MCF 10A (cell line): ENCODE measurements around the gene STIL. TPM values are rescaled to one million over a fixed set of nuclear protein-coding genes. Genes with fewer than 3 reads are reported as not detected.
A peak's percentile ranks its signal among the peaks of the same experiment; 100 is the strongest.
"Not testable (repeated sequence)": the region's sequence is repeated elsewhere in the genome, so short reads cannot be mapped to it uniquely, and the experiment has no call there.

Source experiments
- BruUV-seq: library from RNA; stranded (reverse); fragments of 400-500 nt; replicated peaks from 2 replicates; lab custom pipeline; 2021; lab: Mats Ljungman, UMichigan
- CTCF ChIA-PET: fragments of 300-600 bp; sonication (Branson Sonifier 250); formaldehyde crosslinking; extraction: SDS; loops from one replicate; lab custom pipeline; 2021; ENCODE audit warnings: antibody characterized with exemption, inconsistent platforms; lab: Yijun Ruan, JAX
- POLR2A ChIA-PET: fragments of 300-600, 350-650 bp; sonication (Branson Sonifier 250); formaldehyde crosslinking; extraction: SDS; loops from one replicate; lab custom pipeline; 2020; ENCODE audit warnings: antibody characterized with exemption, inconsistent platforms; lab: Yijun Ruan, JAX
- DNase-seq: peaks from one replicate; pipeline ENCODE4 v3.0.0-alpha.2; 2018; ENCODE audit not compliant: unreplicated experiment
- H3K27ac Mint-ChIP-seq: one replicate; pipeline ENCODE4 v1.8.0; 2022; ENCODE audit warnings: mild to moderate bottlenecking, low read depth, mixed read lengths; ENCODE audit not compliant: unreplicated experiment
- H3K27me3 Mint-ChIP-seq: one replicate; pipeline ENCODE4 v1.8.0; 2022; ENCODE audit warnings: mixed read lengths; ENCODE audit not compliant: insufficient read depth, unreplicated experiment
- H3K36me3 Mint-ChIP-seq: one replicate; pipeline ENCODE4 v1.8.0; 2022; ENCODE audit warnings: mild to moderate bottlenecking, moderate library complexity, mixed read lengths; ENCODE audit not compliant: insufficient read depth, unreplicated experiment
- H3K4me1 Mint-ChIP-seq: one replicate; pipeline ENCODE4 v1.8.0; 2022; ENCODE audit warnings: mixed read lengths; ENCODE audit not compliant: insufficient read depth, unreplicated experiment
- H3K4me3 Mint-ChIP-seq: one replicate; pipeline ENCODE4 v1.8.0; 2022; ENCODE audit warnings: mild to moderate bottlenecking, moderate library complexity, mixed read lengths; ENCODE audit not compliant: unreplicated experiment
- H3K9me3 Mint-ChIP-seq: one replicate; pipeline ENCODE4 v1.8.0; 2022; ENCODE audit warnings: mixed read lengths; ENCODE audit not compliant: unreplicated experiment
- intact Hi-C: fragments of 100-400 bp; cut with micrococcal nuclease; formaldehyde crosslinking; loops from 2 replicates; pipeline ENCODE4 v1.14.1; 2022
- total RNA-seq: library from RNA; stranded (reverse); gene quantifications from 2 replicates; pipeline ENCODE4 v1.2.3, GENCODE V29; 2022
- TF ChIP-seq, protein P1 (sequence below): fragments of 200-600 bp; IDR thresholded peaks from one replicate; pipeline ENCODE4 v1.8.0; 2022; ENCODE audit warnings: antibody characterized with exemption, mild to moderate bottlenecking; ENCODE audit not compliant: unreplicated experiment

STIL gene
- total RNA-seq, 1 experiment from 2014 or later, result 12.6 TPM

DNA sequence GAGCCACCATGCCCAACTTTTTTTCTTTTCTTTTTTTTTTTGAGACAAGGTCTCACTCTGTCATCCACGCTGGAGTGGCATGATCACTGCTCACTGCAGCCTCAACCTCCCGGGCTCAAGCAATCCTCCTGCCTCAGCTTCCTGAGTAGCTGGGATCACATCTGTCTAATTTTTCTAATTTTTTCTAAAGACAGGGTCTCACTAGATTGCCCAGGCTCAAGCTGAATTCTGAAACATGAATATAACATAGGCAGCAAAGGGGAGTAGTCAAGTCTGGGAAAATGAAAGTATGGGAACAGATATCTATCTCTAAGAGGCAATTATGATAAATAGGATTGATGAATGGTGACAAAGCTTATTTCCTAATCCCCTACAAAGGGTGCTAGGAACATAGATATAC, 12.3 kb upstream of the STIL start:
- no peaks in the 10 kb centered on the region for H3K4me1 Mint-ChIP-seq
- no peaks in the 10 kb centered on the region for H3K36me3 Mint-ChIP-seq
- no peak for DNase-seq
- ChIA-PET CTCF (interaction anchor here (0.5 to 1.2 kb wide), 7 partner anchors 13 to 1082 kb away, joined by 3 to 4 read pairs (median 3); no protein-coding TSS in a partner anchor), POLR2A (interaction anchor here (0.6 to 4.0 kb wide), 4 partner anchors 8 to 1361 kb away, joined by 4 to 33 read pairs (median 18); partner anchors contain the start of genes CMPK1 and STIL)
- no peaks in the 10 kb centered on the region for H3K27me3 Mint-ChIP-seq
- no peak overlapping the region for H3K4me3 Mint-ChIP-seq
- no peak overlapping the region for H3K27ac Mint-ChIP-seq
- no peaks in the 10 kb centered on the region for H3K9me3 Mint-ChIP-seq
- intact Hi-C loops, result no loop called here
- BruUV-seq, result no TSS peak
- TF ChIP-seq, protein P1, sequence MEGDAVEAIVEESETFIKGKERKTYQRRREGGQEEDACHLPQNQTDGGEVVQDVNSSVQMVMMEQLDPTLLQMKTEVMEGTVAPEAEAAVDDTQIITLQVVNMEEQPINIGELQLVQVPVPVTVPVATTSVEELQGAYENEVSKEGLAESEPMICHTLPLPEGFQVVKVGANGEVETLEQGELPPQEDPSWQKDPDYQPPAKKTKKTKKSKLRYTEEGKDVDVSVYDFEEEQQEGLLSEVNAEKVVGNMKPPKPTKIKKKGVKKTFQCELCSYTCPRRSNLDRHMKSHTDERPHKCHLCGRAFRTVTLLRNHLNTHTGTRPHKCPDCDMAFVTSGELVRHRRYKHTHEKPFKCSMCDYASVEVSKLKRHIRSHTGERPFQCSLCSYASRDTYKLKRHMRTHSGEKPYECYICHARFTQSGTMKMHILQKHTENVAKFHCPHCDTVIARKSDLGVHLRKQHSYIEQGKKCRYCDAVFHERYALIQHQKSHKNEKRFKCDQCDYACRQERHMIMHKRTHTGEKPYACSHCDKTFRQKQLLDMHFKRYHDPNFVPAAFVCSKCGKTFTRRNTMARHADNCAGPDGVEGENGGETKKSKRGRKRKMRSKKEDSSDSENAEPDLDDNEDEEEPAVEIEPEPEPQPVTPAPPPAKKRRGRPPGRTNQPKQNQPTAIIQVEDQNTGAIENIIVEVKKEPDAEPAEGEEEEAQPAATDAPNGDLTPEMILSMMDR, result no peak

- intact Hi-C loops, result no loop called here
- no peak overlapping the region for H3K4me3 Mint-ChIP-seq
Observed at GRCh38 chr1:47325528-47325927, 11.6 kb upstream of the STIL start.

DNA sequence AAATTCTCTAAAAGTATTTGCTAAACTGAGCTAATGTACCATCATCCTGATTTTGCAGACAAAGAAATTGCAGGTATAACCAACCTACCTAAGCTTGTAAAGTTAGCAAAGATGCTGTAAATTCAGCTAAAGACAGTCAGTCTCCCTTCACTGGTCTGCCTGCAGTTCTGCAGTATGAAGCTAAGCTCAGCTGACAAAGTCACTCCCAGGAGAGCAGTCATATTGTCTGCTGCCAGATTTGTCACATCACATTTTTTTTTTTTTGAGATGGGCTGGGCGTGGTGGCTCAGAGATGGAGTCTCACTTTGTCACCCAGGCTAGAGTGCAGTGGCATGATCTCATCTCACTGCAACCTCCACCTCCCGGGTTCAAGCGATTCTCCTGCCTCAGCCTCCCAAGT, 10.7 kb upstream of the STIL start:
- CTCF ChIA-PET, result interaction anchor here (0.5 to 1.8 kb wide), 6 partner anchors 10 to 132 kb away, joined by 3 to 17 read pairs (median 3); partner anchors contain the start of gene STIL
- H3K36me3 Mint-ChIP-seq, result no peaks in the 10 kb centered on the region

More at GRCh38 chr1:47325528-47325927, 11.6 kb upstream of the STIL start:
- Mint-ChIP-seq H3K27ac (no peak overlapping the region), H3K36me3 (no peaks in the 10 kb centered on the region), H3K27me3 (no peaks in the 10 kb centered on the region), H3K4me1 (no peaks in the 10 kb centered on the region), H3K9me3 (no peaks in the 10 kb centered on the region)
- peak; percentile 78 for DNase-seq
- ChIA-PET POLR2A (interaction anchor here (0.6 to 4.0 kb wide), 4 partner anchors 9 to 1360 kb away, joined by 4 to 33 read pairs (median 18); partner anchors contain the start of genes CMPK1 and STIL), CTCF (interaction anchor here (0.6 to 1.2 kb wide), 9 partner anchors 8 to 1081 kb away, joined by 3 to 5 read pairs (median 3); partner anchors contain the start of gene STIL)
- TF ChIP-seq, protein P1, result no peak
- no TSS peak for BruUV-seq

GRCh38 chr1:47323599-47324031, 9.7 kb upstream of the STIL start:
- no peak overlapping the region for H3K27ac Mint-ChIP-seq
- CTCF ChIA-PET, result interaction anchor here (0.5 to 1.8 kb wide), 5 partner anchors 9 to 130 kb away, joined by 3 to 17 read pairs (median 3); partner anchors contain the start of gene STIL
- DNase-seq, result no peak

More for the DNA sequence above, 10.7 kb upstream of the STIL start:
- Mint-ChIP-seq H3K9me3 (no peaks in the 10 kb centered on the region), H3K27ac (no peak overlapping the region), H3K27me3 (no peaks in the 10 kb centered on the region), H3K4me1 (no peaks in the 10 kb centered on the region), H3K4me3 (no peak overlapping the region)
- POLR2A ChIA-PET, result interaction anchor here (1.1 to 4.0 kb wide), 3 partner anchors 10 to 567 kb away, joined by 5 to 33 read pairs (median 32); partner anchors contain the start of genes CMPK1 and STIL
- TF ChIP-seq, protein P1, result no peak
- intact Hi-C loops, result no loop called here
- no peak for DNase-seq
- BruUV-seq, result no TSS peak

GRCh38 chr1:47319968-47320367, 6.0 kb upstream of the STIL start:
- intact Hi-C loops, H3K4me3 Mint-ChIP-seq, BruUV-seq, H3K9me3 Mint-ChIP-seq, H3K27ac Mint-ChIP-seq, H3K27me3 Mint-ChIP-seq, H3K36me3 Mint-ChIP-seq, H3K4me1 Mint-ChIP-seq, DNase-seq: not testable (repeated sequence)
- CTCF ChIA-PET, result interaction anchor here (1.0 kb wide), 1 partner anchor 70 kb away, joined by 7 read pairs; no protein-coding TSS in a partner anchor
- POLR2A ChIA-PET, result interaction anchor here (0.8 kb wide), 1 partner anchor 45 kb away, joined by 4 read pairs; no protein-coding TSS in a partner anchor

More at GRCh38 chr1:47323599-47324031, 9.7 kb upstream of the STIL start:
- no peak overlapping the region for H3K4me3 Mint-ChIP-seq
- no peaks in the 10 kb centered on the region for H3K9me3 Mint-ChIP-seq
- no peaks in the 10 kb centered on the region for H3K27me3 Mint-ChIP-seq
- intact Hi-C loops, result no loop called here
- no peaks in the 10 kb centered on the region for H3K36me3 Mint-ChIP-seq
- POLR2A ChIA-PET, result interaction anchor here (0.6 to 4.0 kb wide), 6 partner anchors 8 to 566 kb away, joined by 3 to 33 read pairs (median 5); partner anchors contain the start of genes CMPK1 and STIL
- BruUV-seq, result no TSS peak
- no peaks in the 10 kb centered on the region for H3K4me1 Mint-ChIP-seq
- TF ChIP-seq, protein P1, result no peak
